GM12892 (cell line): Measurements from ENCODE around the gene IST1.

Source experiments
- POLR2A ChIP-seq: IDR thresholded peaks from 2 replicates; pipeline ENCODE4 v1.6.1; 2011; ENCODE audit warnings: low read depth, low read length, control low read depth
- TAF1 ChIP-seq: IDR thresholded peaks from 2 replicates; pipeline ENCODE4 v1.6.1; 2011; ENCODE audit warnings: low read depth, mild to moderate bottlenecking, control low read depth, low read length, borderline replicate concordance

DNA sequence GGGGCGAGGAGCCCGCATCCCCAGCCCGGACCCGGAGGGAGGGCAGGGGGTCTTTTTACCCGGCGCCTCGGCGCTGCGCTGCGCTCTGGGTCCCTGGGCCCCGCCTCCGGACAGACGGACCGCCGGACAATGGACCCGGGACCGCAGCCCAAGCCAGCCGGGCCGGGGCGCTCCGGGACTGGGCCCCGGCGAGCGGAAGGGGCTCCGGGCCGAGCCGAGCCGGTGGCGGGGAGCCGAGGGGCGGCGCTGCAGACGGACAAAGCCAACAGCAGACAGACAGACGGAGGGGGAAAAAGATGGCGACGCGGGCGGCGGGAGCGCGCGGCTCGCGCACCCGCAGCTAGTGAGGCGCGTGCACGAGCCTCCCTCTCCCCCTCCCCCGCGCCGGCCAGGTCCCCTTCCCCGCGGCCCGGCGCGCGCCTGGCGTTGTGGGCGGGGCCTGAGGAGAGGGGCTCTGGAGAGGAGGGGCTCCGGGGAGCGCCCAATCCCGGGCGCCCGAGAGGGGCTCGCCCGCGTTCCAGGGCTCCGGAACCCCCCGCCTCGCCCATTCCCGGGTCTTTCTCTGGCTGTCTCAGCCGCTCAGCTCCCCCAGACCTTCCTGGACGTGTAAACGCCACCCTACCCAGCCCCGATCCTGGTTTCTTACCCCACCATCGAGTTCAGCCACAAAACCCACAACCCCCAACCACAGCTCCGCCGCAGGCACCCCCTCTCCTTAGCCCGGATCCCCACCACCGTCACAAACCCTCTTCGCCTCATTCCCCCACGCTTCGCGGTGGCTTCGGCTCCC lies 11.3 kb upstream of the IST1 start, which contains the start of gene ZNF821:
- TF ChIP-seq POLR2A (0 out of 2 replicates have a peak, but pooled peaks have one; percentile 40), TAF1 (peak; percentile 4; the same call in 1 of the 2 replicates)
